Measurements from ENCODE around the gene RXFP4. TPM values are rescaled to one million over a fixed set of nuclear protein-coding genes. Genes with fewer than 3 reads are reported as not detected.

RXFP4 gene
- total and polyA plus RNA-seq, 2 of the 13 experiments (the other 11 are each of a cell fraction or from before 2014, with no cell fraction given), result 0.38 to 1.4 TPM

GRCh38 chr1:155934097-155934935 is 7.1 kb upstream of the RXFP4 start, which contains the start of gene KHDC4 (continued):
- peak; percentile 77 for TF ChIP-seq ELF3 (CRISPR knock-in tag; IDR thresholded peaks at IDR 0.05)
- TF ChIP-seq, protein P1, sequence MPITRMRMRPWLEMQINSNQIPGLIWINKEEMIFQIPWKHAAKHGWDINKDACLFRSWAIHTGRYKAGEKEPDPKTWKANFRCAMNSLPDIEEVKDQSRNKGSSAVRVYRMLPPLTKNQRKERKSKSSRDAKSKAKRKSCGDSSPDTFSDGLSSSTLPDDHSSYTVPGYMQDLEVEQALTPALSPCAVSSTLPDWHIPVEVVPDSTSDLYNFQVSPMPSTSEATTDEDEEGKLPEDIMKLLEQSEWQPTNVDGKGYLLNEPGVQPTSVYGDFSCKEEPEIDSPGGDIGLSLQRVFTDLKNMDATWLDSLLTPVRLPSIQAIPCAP (CRISPR knock-in tag; IDR thresholded peaks at IDR 0.05; ENCODE audit: low read depth), result no peak
- TF ChIP-seq, protein P2, sequence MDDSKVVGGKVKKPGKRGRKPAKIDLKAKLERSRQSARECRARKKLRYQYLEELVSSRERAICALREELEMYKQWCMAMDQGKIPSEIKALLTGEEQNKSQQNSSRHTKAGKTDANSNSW (CRISPR knock-in tag; IDR thresholded peaks at IDR 0.05; ENCODE audit: borderline replicate concordance), result no peak
- TF ChIP-seq ZNF782 (CRISPR knock-in tag; IDR thresholded peaks at IDR 0.05; ENCODE audit: borderline replicate concordance), result no peak
- 0 out of 2 replicates have a peak, but pooled peaks have one; percentile 48 for TF ChIP-seq ZNF672 (CRISPR knock-in tag; IDR thresholded peaks at IDR 0.05)
- no peak for TF ChIP-seq ZNF749 (CRISPR knock-in tag; IDR thresholded peaks at IDR 0.05; ENCODE audit: borderline replicate concordance)
- peak; percentile 68 to 76; a peak in 3 of 4 replicates for TF ChIP-seq HMGXB4 (CRISPR knock-in tag; IDR thresholded peaks at IDR 0.05; ENCODE audit: borderline replicate concordance in 1 of 2, low read depth in 1 of 2)
- TF ChIP-seq NRL (CRISPR knock-in tag; IDR thresholded peaks at IDR 0.05; ENCODE audit: borderline replicate concordance), result peak; percentile 81
- TF ChIP-seq, protein P3, sequence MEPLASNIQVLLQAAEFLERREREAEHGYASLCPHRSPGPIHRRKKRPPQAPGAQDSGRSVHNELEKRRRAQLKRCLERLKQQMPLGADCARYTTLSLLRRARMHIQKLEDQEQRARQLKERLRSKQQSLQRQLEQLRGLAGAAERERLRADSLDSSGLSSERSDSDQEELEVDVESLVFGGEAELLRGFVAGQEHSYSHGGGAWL (CRISPR knock-in tag; IDR thresholded peaks at IDR 0.05), result peak; percentile 77
- TF ChIP-seq, protein P4, sequence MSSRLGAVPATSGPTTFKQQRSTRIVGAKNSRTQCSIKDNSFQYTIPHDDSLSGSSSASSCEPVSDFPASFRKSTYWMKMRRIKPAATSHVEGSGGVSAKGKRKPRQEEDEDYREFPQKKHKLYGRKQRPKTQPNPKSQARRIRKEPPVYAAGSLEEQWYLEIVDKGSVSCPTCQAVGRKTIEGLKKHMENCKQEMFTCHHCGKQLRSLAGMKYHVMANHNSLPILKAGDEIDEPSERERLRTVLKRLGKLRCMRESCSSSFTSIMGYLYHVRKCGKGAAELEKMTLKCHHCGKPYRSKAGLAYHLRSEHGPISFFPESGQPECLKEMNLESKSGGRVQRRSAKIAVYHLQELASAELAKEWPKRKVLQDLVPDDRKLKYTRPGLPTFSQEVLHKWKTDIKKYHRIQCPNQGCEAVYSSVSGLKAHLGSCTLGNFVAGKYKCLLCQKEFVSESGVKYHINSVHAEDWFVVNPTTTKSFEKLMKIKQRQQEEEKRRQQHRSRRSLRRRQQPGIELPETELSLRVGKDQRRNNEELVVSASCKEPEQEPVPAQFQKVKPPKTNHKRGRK (CRISPR knock-in tag; IDR thresholded peaks at IDR 0.05), result no peak
- TF ChIP-seq ZNF235 (CRISPR knock-in tag; IDR thresholded peaks at IDR 0.05; ENCODE audit: borderline replicate concordance), result no peak
- TF ChIP-seq, protein P5, sequence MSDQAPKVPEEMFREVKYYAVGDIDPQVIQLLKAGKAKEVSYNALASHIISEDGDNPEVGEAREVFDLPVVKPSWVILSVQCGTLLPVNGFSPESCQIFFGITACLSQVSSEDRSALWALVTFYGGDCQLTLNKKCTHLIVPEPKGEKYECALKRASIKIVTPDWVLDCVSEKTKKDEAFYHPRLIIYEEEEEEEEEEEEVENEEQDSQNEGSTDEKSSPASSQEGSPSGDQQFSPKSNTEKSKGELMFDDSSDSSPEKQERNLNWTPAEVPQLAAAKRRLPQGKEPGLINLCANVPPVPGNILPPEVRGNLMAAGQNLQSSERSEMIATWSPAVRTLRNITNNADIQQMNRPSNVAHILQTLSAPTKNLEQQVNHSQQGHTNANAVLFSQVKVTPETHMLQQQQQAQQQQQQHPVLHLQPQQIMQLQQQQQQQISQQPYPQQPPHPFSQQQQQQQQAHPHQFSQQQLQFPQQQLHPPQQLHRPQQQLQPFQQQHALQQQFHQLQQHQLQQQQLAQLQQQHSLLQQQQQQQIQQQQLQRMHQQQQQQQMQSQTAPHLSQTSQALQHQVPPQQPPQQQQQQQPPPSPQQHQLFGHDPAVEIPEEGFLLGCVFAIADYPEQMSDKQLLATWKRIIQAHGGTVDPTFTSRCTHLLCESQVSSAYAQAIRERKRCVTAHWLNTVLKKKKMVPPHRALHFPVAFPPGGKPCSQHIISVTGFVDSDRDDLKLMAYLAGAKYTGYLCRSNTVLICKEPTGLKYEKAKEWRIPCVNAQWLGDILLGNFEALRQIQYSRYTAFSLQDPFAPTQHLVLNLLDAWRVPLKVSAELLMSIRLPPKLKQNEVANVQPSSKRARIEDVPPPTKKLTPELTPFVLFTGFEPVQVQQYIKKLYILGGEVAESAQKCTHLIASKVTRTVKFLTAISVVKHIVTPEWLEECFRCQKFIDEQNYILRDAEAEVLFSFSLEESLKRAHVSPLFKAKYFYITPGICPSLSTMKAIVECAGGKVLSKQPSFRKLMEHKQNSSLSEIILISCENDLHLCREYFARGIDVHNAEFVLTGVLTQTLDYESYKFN (CRISPR knock-in tag; conservative IDR thresholded peaks at IDR 0.05), result peak; percentile 14; the same call in 1 of the 2 replicates
- TF ChIP-seq, protein P6, sequence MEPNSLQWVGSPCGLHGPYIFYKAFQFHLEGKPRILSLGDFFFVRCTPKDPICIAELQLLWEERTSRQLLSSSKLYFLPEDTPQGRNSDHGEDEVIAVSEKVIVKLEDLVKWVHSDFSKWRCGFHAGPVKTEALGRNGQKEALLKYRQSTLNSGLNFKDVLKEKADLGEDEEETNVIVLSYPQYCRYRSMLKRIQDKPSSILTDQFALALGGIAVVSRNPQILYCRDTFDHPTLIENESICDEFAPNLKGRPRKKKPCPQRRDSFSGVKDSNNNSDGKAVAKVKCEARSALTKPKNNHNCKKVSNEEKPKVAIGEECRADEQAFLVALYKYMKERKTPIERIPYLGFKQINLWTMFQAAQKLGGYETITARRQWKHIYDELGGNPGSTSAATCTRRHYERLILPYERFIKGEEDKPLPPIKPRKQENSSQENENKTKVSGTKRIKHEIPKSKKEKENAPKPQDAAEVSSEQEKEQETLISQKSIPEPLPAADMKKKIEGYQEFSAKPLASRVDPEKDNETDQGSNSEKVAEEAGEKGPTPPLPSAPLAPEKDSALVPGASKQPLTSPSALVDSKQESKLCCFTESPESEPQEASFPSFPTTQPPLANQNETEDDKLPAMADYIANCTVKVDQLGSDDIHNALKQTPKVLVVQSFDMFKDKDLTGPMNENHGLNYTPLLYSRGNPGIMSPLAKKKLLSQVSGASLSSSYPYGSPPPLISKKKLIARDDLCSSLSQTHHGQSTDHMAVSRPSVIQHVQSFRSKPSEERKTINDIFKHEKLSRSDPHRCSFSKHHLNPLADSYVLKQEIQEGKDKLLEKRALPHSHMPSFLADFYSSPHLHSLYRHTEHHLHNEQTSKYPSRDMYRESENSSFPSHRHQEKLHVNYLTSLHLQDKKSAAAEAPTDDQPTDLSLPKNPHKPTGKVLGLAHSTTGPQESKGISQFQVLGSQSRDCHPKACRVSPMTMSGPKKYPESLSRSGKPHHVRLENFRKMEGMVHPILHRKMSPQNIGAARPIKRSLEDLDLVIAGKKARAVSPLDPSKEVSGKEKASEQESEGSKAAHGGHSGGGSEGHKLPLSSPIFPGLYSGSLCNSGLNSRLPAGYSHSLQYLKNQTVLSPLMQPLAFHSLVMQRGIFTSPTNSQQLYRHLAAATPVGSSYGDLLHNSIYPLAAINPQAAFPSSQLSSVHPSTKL (CRISPR knock-in tag; IDR thresholded peaks at IDR 0.05), result peak; percentile 49; the same call in 1 of the 2 replicates
- TF ChIP-seq NFE2L2 (IDR thresholded peaks at IDR 0.05; ENCODE audit: low read length), result no peak

All from HepG2 (cell line).